Measurements from ENCODE around the gene FPGS.

DNA sequence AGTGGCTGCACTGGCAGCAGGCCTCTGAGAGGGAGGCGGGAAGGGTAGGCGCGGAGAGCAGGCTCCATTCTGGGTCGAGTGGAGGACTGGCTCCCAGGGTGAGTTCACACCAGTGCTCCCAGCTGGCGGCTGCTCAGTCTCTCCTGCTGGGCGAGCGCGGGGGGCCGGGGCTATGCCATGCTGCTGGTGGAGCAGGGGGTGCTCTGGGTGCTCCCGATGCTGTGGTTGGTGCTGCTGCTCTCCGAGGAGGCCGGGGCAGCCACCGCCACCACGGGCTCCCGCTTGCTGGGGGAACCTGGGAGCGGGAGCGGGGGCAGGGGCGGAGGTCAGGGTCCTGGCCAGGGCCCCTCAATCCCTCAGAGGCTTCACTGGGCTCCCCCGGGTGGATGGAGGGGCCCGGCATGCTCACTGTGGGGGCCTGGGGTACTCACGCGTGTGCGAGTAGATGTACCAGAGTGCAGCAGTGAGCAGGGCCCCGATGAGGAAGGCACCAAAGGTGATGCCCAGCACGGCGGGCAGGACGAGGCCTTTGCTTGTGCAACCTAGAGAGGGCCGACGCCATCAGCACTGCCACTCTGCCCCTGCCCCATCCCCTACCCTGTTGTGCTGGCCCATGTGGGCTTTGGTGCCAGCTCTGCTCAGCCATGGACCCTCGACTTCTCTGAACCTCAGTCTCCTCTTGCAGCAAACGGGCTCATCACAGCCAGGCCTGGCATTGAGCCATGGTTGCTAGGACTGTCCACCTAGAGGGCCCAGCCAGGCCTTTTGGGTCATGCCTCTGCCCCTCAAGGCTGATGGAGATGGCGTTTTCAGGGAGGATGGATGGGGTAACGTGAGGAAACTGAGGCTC lies 13.1 kb downstream of the FPGS start:
- no peak for TF ChIP-seq RAD21 (IDR thresholded peaks at IDR 0.05; ENCODE audit: low read depth)
- TF ChIP-seq, protein P1, sequence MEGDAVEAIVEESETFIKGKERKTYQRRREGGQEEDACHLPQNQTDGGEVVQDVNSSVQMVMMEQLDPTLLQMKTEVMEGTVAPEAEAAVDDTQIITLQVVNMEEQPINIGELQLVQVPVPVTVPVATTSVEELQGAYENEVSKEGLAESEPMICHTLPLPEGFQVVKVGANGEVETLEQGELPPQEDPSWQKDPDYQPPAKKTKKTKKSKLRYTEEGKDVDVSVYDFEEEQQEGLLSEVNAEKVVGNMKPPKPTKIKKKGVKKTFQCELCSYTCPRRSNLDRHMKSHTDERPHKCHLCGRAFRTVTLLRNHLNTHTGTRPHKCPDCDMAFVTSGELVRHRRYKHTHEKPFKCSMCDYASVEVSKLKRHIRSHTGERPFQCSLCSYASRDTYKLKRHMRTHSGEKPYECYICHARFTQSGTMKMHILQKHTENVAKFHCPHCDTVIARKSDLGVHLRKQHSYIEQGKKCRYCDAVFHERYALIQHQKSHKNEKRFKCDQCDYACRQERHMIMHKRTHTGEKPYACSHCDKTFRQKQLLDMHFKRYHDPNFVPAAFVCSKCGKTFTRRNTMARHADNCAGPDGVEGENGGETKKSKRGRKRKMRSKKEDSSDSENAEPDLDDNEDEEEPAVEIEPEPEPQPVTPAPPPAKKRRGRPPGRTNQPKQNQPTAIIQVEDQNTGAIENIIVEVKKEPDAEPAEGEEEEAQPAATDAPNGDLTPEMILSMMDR (IDR thresholded peaks at IDR 0.05 in 2 of 3, conservative IDR thresholded peaks at IDR 0.05 in 1 of 3; ENCODE audit: borderline replicate concordance in 1 of 3, insufficient read depth in 1 of 3, low read depth in 2 of 3, low read length in 2 of 3) = no peak
- no peak for TF ChIP-seq EZH2 (IDR thresholded peaks at IDR 0.05)
- TF ChIP-seq MAX (IDR thresholded peaks at IDR 0.05) = no peak
- no peak for TF ChIP-seq ELF1 (IDR thresholded peaks at IDR 0.05; ENCODE audit: borderline replicate concordance, low read depth)
- no peak for TF ChIP-seq POLR2A (IDR thresholded peaks at IDR 0.05; ENCODE audit: borderline replicate concordance, extremely low read depth, insufficient read depth, insufficient read length)
